Smooth muscle cell (in vitro differentiated cells): ENCODE measurements around the gene HOXD1. TPM values are rescaled to one million over a fixed set of nuclear protein-coding genes. Genes with fewer than 3 reads are reported as not detected.
A peak's percentile ranks its signal among the peaks of the same experiment; 100 is the strongest.

Experiments
- DNase-seq: peaks from one replicate; lab custom pipeline; 2025; ENCODE audit not compliant: unreplicated experiment; lab: John Stamatoyannopoulos, UW
- H2AFZ ChIP-seq: fragments of 200-600 bp; sonication (generic); 2 replicates; pipeline ENCODE4 v1.6.0; 2016; ENCODE audit warnings: antibody characterized with exemption, low read depth, mild to moderate bottlenecking
- H3F3A ChIP-seq: fragments of 200-600 bp; sonication (generic); 2 replicates; pipeline ENCODE4 v1.6.0; 2017; ENCODE audit warnings: antibody characterized with exemption, low read depth
- H3K27ac ChIP-seq: fragments of 200-600 bp; sonication (generic); 2 replicates; pipeline ENCODE4 v1.5.1; 2016; ENCODE audit warnings: low read depth, mild to moderate bottlenecking
- H3K27me3 ChIP-seq: fragments of 200-600 bp; sonication (generic); 2 replicates; pipeline ENCODE4 v1.6.1; 2016; ENCODE audit warnings: low read depth, mild to moderate bottlenecking
- H3K36me3 ChIP-seq: fragments of 200-600 bp; sonication (generic); 2 replicates; pipeline ENCODE4 v1.5.1; 2016; ENCODE audit warnings: low read depth
- H3K4me1 ChIP-seq: fragments of 200-600 bp; sonication (generic); 2 replicates; pipeline ENCODE4 v1.5.1; 2016; ENCODE audit warnings: low read depth
- H3K4me2 ChIP-seq: fragments of 200-600 bp; sonication (generic); 2 replicates; pipeline ENCODE4 v1.6.0; 2016; ENCODE audit warnings: mild to moderate bottlenecking
- H3K4me3 ChIP-seq: fragments of 200-600 bp; sonication (generic); 2 replicates; pipeline ENCODE4 v1.5.1; 2016; ENCODE audit warnings: mild to moderate bottlenecking
- H3K79me2 ChIP-seq: fragments of 200-600 bp; sonication (generic); 2 replicates; pipeline ENCODE4 v1.6.0; 2016; ENCODE audit warnings: low read depth, mild to moderate bottlenecking
- H3K9ac ChIP-seq: fragments of 200-600 bp; sonication (generic); 2 replicates; pipeline ENCODE4 v1.6.0; 2016; ENCODE audit warnings: low read depth
- H3K9me3 ChIP-seq: fragments of 200-600 bp; sonication (generic); replicated peaks from 2 replicates; pipeline ENCODE4 v1.5.1; 2016; ENCODE audit warnings: low read depth
- H4K20me1 ChIP-seq: fragments of 200-600 bp; sonication (generic); 2 replicates; pipeline ENCODE4 v1.6.0; 2016; ENCODE audit warnings: low read depth
- WGBS: methylation state at CpG from one replicate; pipeline ENCODE4 v1.1.7; 2016; ENCODE audit warnings: low lambda C conversion rate; 5-methylcytosine and 5-hydroxymethylcytosine counted together
- polyA plus RNA-seq: library from polyadenylated mRNA; unstranded; fragments of >200 nt; fragmentation: Nextera tagmentation; extraction: Ambion mirVana; gene quantifications from 2 replicates; pipeline ENCODE4 v1.2.1, GENCODE V29; 2016
- total RNA-seq: library from RNA; depleted of rRNA; stranded (reverse); fragments of >200 nt; gene quantifications from 2 replicates; pipeline ENCODE4 v1.2.3, GENCODE V29; 2014
- TF ChIP-seq, protein P1 (sequence below): fragments of 200-600 bp; sonication (generic); IDR thresholded peaks from 2 replicates; pipeline ENCODE4 v1.5.1; 2017; ENCODE audit warnings: borderline replicate concordance, mild to moderate bottlenecking, antibody characterized with exemption; ENCODE audit not compliant: insufficient read depth, poor library complexity, severe bottlenecking

The HOXD1 gene
- total and polyA plus RNA-seq, 2 experiments from 2014 or later, result not detected

DNA sequence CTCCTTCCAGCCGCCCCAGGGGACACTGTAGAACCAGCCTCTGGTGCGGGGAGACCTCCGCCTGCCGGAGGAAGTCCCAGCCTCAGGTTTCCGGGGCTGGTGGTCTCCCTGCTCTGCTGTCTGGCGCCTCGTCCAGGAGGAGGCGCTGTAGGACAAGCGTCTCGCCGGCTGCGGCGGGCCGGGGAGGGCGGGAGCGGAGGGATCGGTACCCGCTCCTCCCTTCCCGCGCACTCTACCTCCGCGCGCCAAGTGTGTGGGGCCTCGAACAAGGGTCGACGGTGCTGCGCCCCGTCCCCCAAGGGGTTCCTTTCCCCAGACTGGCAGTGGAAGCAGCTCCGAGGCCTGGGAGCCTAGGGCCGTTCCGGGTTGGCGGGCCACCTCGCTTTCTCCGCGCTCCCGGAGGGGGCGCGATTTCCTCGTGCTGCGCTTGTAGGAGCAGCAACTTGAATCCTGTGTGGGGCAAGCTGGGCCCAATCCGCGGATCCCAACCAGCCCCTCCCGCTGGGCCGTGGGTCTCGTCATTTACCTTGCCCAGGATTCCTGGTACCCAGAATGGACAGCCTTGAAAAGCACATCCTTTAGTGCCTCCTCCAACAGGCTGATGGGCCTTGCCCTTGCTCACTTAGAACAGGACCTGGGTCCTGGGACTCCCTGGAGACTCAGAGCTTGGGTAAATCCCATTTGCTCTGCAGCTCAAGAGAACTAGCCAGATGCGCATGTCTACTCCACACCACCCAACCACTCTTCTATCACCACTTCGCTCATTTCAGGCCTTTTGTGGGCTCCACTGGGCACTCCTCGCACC, 47.8 kb upstream of the HOXD1 start:
- DNase-seq, result peak; percentile 65
- Histone ChIP-seq H2AFZ (peak overlapping the region; percentile 80), H3K4me2 (peak overlapping the region; percentile 84), H3K9me3 (no peaks in the 10 kb centered on the region), H3K27me3 (peaks cover 95% of the 10 kb centered on the region), H3K9ac (no peak overlapping the region), H3K36me3 (no peaks in the 10 kb centered on the region), H3K4me1 (no peaks in the 10 kb centered on the region), H3K4me3 (peak overlapping the region; percentile 61), H3K27ac (no peak overlapping the region), H3F3A (no peaks in the 10 kb centered on the region), H4K20me1 (no peaks in the 10 kb centered on the region), H3K79me2 (no peaks in the 10 kb centered on the region)
- 7% methylated on average over 41 of the region's 48 CpGs for whole genome bisulfite sequencing
- TF ChIP-seq, protein P1, sequence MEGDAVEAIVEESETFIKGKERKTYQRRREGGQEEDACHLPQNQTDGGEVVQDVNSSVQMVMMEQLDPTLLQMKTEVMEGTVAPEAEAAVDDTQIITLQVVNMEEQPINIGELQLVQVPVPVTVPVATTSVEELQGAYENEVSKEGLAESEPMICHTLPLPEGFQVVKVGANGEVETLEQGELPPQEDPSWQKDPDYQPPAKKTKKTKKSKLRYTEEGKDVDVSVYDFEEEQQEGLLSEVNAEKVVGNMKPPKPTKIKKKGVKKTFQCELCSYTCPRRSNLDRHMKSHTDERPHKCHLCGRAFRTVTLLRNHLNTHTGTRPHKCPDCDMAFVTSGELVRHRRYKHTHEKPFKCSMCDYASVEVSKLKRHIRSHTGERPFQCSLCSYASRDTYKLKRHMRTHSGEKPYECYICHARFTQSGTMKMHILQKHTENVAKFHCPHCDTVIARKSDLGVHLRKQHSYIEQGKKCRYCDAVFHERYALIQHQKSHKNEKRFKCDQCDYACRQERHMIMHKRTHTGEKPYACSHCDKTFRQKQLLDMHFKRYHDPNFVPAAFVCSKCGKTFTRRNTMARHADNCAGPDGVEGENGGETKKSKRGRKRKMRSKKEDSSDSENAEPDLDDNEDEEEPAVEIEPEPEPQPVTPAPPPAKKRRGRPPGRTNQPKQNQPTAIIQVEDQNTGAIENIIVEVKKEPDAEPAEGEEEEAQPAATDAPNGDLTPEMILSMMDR, result peak; percentile 95

DNA sequence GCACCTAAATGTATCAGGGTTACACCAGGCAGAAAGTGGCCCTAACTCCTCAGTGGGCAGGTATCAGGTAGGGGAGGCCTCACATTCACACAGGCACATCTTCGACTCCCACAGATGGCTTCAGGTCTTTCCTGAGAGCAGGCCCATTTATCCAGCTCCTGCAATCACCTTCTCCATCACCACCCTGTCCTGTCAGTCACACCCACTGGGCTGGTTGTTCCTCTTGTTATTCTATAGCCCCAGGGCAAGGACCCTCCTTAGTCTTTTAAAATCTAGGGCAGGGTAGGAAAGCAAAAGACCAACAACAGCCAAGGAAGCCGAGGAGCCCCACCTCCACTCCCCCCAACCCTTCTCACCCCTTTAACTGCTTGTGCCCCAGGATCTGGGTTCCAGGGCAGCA, 46.2 kb upstream of the HOXD1 start:
- 82% methylated on average over 2 of the region's 2 CpGs for WGBS
- no peaks in the 10 kb centered on the region for H4K20me1 ChIP-seq
- no peaks in the 10 kb centered on the region for H3K9me3 ChIP-seq
- no peak overlapping the region for H3K4me3 ChIP-seq
- no peak overlapping the region for H3K27ac ChIP-seq
- TF ChIP-seq, protein P1, result no peak
- no peaks in the 10 kb centered on the region for H3K79me2 ChIP-seq
- no peak overlapping the region for H3K9ac ChIP-seq
- H3F3A ChIP-seq, result no peaks in the 10 kb centered on the region
- H3K4me1 ChIP-seq, result no peaks in the 10 kb centered on the region
- no peak overlapping the region for H3K4me2 ChIP-seq
- no peak for DNase-seq
- no peaks in the 10 kb centered on the region for H3K36me3 ChIP-seq
- H2AFZ ChIP-seq, result no peak overlapping the region
- peaks cover 95% of the 10 kb centered on the region for H3K27me3 ChIP-seq

DNA sequence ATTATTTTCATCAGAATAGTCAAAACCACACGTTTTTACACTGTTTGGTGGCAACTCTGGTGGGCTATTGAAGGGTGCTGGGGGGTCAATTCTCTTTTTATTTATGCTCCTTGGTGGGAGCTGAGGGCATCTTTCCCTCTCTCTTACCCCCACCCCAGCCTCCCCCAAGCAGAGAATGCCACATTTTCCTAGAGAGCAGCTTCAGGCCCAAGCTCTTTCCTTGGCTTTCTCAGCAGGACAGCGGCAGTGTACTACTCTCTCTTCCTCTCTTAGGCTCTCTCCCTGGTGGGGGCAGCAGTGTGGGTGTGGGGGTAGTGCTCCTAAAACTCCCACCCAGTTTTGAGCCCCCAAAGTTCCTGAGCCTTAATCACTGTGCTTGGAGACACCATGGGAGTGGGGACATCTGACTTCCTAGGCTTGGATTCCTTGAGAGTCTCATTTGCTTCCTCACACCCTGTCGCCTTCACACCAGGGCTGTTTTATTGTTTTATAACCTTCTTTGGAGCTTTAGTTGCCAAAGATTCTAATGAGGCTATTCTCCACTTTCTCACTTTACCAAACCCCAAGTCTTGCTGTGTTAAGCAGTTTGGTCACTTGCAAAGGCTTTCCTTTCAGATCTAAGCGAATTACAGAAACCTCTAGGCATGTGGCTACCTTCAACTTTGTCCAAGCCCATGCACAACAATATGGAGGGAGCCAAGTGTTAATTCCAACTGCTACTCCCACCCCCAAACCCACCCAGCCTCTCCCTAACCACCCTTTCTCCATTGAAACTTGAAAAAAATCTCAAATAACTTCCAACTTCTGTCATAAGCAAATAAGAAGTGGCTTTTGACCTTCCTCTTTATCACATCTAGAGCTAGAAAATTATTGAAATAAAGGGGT, 43.1 kb upstream of the HOXD1 start:
- no peaks in the 10 kb centered on the region for H3K9me3 ChIP-seq
- no peaks in the 10 kb centered on the region for H3K36me3 ChIP-seq
- no peak overlapping the region for H3K27ac ChIP-seq
- H3K4me3 ChIP-seq, result no peak overlapping the region
- H3K4me1 ChIP-seq, result no peaks in the 10 kb centered on the region
- no peak overlapping the region for H3K9ac ChIP-seq
- 43% methylated on average over 4 of the region's 4 CpGs for WGBS
- no peak overlapping the region for H3K4me2 ChIP-seq
- H3F3A ChIP-seq, result no peaks in the 10 kb centered on the region
- no peaks in the 10 kb centered on the region for H3K79me2 ChIP-seq
- H3K27me3 ChIP-seq, result peaks cover 96% of the 10 kb centered on the region
- no peak for DNase-seq
- no peaks in the 10 kb centered on the region for H4K20me1 ChIP-seq
- no peak overlapping the region for H2AFZ ChIP-seq
- TF ChIP-seq, protein P1, result no peak
